NCI-H345 (cell line): Measurements from ENCODE around the gene TCF12.
"Not testable (repeated sequence)": the region's sequence is repeated elsewhere in the genome, so short reads cannot be mapped to it uniquely, and the experiment has no call there.

ENCODE experiments used
- DNase-seq: peaks from one replicate; lab custom pipeline; 2025; lab: John Stamatoyannopoulos, UW

The TCF12 gene

DNA sequence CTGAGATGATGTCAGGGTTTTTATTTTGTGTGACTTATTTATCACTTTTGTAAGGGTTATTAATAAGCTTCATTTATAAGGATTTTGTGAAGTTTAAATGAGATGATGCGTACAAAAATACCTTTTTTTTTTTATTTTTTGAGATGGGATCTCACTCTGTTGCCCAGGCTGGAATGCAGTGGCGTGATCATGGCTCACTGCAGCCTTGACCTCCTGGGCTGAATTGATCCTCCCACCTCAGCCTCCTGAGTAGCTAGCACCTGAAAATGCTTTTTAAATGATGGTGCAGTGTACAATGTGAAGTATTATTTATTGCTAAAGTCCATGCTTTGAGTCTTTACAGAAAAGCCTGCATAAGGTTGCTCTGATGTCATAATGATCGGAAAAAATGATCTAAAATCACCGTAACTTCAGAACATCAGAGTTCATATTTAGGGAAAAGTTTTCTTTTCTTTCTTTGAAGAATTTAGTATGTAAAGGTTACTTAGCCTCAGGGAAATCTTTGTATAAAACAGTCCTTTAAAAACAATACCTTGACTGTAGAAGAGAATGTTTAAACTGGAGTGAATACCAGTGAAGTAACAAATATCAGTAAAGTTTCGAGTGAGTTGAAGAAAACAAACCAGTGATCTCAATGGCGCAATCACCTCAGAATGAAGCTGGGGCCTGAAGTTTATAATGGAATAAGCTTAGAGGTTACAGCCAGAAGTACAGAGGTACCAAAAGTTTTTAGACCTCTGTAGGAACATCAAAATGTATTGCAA, 29.7 kb downstream of the TCF12 start:
- DNase-seq = no peak

DNA sequence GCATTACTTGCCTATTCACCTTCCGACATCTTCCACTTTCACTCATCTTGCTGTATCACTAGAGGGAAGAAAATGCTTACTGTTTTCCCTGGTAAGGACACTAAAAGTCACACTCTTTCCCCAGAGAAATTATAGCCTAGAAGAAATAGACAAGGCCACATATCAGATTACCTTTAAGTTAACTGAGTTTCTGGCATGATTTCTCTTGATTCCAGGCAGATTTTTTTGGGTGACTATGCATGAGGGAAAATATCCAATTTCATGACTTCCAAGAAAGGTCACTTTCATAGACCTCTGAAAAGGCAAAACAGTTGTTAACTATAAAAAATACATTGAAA, 30.3 kb downstream of the TCF12 start:
- no peak for DNase-seq

DNA sequence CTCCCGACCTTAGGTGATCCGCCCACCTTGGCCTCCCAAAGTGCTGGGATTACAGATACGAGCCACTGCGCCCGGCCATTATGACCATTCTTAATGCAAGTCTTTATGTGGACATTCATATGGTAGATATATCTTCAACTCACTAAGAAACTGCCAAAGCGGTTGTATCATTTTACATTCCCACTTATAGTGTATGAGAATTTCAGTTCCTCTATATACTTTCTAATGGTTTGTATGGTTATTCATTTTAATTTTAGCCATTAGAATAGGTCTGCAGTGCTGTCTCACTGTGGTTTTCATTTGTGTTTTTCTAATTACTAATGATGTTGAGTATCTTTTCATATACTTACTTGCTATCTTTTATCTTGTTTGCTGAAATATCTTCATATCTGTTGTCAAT, 32.5 kb downstream of the TCF12 start:
- DNase-seq = no peak

DNA sequence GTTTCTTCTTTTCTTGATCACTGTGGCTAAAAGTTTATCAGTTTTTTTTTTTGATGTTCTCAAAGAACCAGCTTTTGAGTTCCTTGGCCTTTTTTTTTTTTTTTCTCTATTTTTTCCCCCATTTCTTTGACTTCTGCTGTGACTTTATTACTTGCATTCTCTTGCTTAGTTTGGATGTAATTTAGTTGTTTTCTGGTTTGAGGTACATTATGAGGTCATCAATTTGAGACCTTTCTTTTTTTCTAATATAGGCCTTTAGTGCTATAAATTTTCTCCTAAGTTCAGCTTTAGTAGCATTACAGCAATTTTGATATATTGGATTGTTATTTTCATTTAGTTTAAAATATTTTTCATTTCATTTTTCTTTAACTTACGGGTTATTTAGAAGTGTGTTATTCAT, 35.3 kb downstream of the TCF12 start:
- no peak for DNase-seq

DNA sequence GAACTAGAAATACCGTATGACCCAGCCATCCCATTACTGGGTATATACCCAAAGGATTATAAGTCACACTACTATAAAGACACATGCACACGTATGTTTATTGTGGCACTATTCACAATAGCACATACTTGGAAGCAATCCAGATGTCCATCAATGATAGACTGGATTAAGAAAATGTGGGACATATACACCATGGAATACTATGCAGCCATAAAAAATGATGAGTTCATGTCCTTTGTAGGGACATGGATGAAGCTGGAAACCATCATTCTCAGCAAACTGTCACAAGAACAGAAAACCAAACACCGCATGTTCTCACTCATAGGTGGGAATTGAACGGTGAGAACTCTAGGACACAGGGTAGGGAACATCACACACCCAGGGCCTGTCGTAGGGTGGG, 36.6 kb downstream of the TCF12 start:
- not testable (repeated sequence) for DNase-seq

DNA sequence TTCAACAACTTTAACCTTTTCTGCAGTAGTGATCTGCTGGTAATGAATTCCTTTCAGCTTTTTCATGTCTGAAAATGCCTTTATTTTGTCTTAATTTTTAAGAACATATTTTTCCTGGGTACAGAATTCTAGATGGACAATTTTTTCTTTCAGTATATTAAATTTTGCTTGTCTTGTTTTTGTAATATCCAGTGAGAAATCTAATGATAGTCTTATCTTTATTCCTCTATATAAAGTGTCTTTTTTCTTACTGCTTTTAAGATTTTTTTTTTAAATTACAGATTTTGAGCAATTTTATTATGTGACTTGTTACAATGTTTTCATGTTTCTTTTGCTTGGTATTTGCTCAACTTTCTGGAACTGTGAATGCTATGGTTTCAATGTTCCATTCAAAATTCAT, 38.1 kb downstream of the TCF12 start:
- no peak for DNase-seq

DNA sequence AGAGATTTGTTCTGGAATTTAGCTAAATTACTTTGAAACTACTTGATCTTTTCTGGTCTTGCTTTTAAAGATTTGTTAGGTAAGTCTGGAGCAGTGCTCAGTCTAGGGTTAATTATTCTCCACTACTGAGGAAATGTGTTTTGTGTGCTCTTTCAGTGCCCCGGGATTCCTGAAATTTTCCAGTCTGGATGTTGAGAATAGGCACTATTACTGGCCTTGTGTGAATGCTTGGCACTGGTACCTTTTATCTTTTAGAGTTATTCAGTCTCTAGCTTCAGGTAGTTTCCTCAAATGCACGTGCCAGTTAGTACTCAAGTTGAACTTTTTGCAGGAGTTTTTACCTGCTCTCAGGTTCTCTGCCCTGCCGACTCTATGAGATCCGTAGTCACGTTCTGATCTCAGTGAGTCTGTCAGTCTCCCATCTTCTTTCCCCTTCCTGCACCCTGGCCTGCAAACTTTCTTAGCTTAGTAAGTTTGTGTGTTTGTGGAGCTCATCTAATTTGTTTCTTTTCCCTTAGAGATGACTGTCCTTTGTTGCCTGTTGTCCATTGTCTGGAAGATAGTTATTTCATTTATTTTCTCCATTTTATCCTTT, 39.5 kb downstream of the TCF12 start:
- DNase-seq = no peak

DNA sequence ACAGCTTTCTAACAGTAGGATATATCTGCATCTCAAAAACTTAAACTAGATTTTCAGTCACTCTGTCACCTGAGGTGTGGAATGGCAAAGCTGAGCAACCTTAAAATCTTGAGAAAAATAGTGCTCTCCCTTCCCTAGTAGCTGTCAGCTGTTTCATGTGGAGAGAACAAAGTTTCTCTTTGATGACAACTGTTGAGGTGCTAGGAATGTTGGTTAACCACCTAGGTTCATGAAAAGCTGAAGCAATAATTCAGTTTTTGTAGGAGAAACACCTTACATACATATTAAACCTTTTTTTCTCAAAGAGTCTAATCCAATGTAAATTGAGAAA, 40.8 kb downstream of the TCF12 start:
- DNase-seq = no peak

DNA sequence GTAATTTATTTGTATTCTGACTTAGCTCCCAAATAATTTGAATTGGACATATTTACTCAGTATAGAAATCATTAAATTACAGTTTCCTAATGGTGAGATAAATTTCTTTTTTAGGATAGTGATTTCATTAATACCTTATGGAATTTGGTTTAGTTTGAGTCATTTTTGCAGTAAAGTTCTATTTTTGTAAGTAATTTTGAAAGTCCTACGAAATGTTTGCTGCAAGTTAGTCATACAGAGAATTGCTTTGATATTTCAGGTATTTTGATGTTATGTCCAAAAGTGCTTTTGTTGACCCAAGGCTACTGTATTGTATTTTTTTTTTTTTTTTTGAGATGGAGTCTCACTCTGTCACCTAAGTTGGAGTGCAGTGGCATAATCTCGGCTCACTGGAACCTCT, 41.7 kb downstream of the TCF12 start:
- no peak for DNase-seq

DNA sequence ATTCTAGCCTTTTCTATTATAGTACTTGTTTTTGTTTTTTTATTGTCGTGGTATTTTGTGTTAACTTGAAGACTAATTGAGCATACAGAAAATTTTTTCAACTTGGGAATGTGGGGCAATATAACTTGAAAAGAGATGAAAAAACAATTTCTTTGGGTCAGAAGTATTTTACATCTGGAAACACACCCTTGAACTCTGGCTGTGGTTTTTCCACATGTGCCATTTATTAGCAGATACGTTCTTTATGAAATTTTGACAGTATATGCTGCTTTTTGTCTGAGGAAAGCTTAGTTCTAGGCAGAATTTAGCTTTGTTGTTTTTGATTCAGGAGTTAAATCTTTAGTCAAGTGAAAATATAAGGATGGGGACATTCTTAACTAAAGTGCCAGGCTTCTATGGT, 44.7 kb downstream of the TCF12 start:
- DNase-seq = no peak

DNA sequence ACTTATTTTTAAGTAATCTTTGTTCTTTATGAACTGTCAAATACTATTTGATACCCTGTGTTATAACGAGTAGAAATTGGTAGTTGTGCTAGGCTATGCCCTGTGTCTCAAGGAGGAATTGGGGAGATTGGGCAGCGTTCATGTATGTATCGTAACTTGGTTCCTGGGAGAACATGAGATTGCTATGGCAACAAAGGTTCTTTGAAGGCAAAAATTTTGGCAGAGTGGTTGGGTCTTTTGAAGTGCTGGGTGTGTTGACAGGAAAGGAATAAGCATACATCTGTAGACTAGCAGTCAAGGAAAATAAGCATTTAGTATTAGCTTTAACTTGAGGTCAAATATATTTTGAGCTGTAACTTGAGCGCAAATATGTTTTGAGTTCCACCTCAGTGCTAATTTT, 45.3 kb downstream of the TCF12 start:
- DNase-seq = no peak

DNA sequence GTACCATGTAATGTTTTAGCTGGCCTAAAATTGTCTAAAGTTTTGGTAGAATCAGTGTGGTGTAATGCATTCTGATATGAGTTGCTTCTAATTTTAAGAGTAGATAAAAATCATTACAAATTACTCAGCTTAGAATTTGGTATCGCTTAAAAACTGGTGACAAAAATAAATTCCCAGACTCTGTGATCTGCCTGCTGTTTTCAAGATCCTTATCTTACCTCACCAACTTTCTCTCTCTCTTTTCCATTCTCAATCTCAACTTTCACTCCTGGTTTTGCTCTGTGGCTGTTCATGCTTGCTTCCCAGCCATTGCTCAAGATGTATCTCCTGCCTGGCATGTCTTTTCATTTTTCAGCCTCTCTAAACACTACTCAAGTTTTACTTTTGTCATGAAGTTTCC, 45.7 kb downstream of the TCF12 start:
- DNase-seq = no peak

DNA sequence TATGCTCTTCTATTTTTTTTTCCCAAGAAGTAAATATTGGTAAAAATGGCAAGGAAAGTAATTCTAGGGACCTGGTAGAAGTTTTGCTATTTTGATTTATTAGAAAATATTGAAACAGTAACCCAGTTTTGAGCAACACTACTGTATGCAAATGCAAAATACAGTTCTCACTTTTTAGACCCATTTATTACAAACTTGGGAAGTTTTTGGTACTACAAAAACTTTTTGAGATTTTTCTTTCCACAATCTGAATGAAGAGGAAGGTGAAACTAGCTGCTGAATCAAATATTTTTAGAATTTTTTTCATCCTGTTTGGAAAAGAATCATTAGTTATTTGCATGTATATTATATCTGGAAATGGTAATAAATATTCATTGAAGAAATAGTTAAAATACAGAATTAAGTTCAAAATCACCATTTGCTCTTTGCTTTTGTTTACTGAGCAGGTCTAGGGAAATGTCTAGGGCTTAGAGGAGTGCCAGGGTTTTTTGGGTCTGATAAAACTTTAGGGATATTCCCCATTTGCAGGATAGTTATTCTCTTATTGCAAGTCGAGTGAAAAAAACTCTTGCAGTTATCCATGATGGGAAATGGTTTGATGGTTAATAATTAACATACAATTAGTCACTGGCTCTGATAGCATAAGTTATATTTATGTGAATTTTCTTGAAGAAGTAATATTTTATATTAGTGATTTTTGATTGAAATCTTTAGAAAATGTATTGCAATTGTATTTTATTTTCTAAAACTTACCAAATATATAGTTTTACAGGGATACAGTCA, 47.0 kb downstream of the TCF12 start:
- no peak for DNase-seq

DNA sequence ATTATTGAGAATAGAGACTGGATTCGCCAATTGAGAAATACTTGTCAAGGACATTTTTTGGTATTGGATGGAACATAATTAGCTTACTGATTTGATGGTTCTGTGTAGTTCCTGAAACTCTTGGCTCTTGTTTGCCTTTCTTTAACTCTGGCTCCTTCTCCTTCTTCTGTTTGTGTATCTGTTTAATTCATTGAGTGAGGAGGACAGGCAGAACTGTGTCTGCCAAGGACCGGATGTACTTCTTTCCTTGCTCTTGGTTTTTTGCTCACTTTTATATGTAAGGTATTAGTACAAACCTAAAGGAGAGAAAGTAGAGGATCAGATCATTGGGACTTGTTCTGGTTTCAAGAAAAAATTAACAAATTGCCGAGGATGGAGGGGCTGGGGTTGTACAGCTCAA, 48.9 kb downstream of the TCF12 start:
- DNase-seq = no peak

DNA sequence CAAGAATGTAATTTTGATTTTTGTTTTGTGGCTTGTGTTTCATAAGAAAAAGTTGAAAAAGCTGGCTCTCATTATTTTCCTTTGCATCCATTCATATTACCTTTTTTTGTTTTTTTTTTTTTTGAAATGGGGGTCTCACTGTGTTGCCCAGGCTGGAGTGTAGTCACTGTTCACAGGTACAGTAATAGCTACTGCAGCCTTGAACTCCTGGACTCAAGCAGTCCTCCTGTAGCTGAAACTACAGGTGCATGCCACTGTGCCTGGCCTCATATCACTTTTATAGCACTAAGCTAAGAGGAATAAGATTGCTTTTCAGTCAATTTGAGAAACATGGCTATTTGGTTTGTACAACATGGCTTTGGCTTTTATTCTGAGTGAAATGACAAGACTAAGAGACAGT, 49.8 kb downstream of the TCF12 start:
- DNase-seq = no peak

DNA sequence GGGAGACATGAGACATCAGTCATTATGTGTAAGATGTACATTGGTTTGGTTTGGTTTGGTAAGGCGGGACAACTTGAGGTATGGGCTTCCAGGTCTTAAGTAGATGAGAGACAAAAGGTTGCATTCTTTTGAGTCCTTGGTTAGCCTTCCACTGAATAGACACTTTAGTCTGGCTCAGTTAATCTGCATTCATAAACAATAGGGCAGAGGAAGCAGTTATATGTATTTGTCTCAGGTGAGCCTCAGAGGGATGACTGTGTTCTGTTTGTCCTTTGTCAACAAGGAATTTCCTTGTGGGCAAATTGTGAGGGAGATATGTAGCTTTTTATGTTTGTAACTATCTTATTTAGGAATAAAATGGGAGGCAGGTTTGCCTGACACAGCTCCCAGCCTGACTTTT, 50.4 kb downstream of the TCF12 start:
- DNase-seq = no peak

DNA sequence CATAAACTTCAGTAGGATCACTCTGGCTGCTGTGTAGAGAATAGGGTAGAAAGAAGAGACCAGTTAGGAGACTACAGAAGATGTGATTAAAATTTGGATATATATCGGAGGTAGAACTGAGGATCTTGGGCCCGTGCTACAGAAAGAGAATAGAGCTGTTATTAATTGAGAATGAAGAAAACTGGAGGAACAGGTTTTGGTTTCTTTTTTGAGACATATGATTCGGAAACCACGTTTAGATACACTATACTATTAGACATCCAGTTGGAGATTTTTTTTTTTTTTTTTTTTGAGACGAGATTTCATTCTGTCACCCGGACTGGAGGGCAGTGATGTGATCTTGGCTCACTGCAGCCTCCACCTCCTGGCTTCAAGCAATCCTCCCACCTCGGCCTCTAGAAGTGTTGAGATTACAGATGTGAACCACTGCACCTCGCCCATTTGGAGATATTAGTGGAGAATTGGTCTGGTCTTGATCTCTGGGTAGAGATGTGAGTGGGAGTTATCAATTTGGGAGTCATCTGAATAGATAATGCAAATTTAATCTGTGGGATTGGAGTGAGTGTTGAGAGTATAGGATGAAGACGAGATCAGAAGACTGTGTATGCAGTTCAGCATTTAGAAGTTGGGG, 50.9 kb downstream of the TCF12 start:
- no peak for DNase-seq

DNA sequence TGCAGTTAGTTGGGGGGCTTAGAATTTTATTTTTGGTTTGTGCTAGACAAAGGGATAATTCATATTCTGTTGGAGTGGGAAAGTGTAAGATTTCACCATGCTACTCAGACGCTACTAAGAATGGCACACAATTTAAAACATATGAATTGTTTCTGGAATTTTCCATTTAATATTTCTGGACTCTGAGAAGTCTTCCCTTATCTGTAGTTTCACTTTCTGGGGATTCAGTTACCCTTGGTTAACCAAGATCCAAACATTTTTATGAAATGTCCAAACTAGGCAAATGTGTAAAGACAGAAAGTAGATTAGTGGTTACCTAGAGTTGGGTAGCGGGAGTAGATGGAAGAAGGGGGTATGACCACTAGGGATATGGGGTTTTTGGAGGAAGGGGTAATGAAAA, 53.1 kb downstream of the TCF12 start:
- DNase-seq = no peak

DNA sequence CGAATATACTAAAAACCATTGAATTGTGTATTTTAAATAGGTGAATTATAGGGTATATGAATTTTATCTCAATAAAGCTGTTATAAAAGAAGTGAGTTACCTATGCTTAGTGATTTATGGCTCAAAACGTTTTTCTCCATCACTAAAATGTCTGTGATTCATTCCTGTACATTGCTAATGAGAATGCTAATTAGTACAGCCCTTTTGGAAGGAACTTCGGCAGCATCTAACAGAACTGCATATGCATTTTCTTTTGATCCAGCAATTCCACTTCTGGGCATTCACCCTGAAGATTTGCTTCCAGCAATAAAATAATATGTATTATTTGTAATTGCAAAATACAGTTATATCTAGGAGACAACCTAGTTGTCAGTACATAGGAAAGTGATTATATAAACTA, 53.6 kb downstream of the TCF12 start:
- DNase-seq = no peak

DNA sequence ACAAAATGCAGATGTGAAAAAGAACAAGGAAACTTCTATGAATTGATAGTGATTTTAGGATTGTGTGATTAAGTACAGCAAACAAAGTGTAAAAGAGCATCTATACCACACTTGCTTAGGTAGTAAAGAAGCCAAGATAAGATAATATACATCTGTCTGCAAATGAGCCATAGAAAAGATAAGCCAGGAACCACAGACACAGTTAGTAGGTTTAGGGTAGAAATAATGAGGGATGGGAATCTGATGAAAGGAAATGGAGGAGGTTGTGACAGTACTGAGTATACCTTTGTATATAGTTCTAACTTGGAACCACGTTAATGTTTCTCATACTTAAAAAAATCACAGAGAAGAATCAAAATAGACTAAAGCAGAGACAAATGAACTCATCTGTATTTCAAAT, 54.0 kb downstream of the TCF12 start:
- no peak for DNase-seq

DNA sequence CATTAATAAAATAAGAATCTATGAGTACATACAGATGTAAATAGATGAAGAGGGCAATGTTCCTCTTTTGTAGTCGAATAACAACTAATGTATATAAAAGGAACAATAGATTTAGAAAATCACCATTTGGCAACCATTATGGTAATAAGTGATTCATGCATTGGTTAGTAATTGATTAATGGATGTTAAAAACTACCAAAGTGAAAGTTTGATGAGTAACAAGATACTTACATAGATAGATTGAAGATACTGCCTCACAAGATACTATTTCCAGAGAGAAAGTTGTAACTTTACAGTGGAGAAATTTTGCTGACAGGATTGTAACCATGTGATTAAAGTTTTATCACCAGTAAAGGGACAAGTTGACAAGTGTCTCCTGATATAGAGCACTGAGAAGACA, 55.0 kb downstream of the TCF12 start:
- no peak for DNase-seq

DNA sequence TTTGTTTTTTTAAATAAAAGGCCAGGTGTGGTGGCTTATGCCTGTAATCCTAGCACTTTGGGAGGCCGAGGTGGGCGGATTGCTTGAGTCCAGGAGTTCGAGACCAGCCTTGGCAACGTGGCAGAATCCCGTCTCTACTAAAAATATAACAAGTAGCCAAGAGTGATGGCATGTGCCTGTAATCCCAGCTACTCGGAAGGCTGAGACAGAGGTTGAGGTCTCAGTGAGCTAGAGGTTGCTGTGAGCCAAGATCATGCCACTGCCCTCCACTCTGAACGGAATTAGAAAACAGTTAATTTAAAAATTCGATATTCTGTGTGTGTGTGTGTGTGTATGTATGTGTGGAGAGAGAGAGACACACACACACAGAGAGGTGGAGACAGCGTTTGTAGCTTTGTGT, 58.8 kb downstream of the TCF12 start:
- DNase-seq = no peak
